GM08714 (cell line): ENCODE measurements around the gene SCLT1.

Experiments used
- H3K4me3 ChIP-seq: fragments of 200-500 bp; sonication (Bioruptor generic); 2 replicates; pipeline ENCODE4 v1.5.1; 2014; ENCODE audit warnings: mild to moderate bottlenecking, low read length, inconsistent platforms
- ZNF274 ChIP-seq: IDR thresholded peaks from 2 replicates; pipeline ENCODE4 v1.6.1; 2012; ENCODE audit warnings: mild to moderate bottlenecking, low read depth, low read length

Gene SCLT1

DNA sequence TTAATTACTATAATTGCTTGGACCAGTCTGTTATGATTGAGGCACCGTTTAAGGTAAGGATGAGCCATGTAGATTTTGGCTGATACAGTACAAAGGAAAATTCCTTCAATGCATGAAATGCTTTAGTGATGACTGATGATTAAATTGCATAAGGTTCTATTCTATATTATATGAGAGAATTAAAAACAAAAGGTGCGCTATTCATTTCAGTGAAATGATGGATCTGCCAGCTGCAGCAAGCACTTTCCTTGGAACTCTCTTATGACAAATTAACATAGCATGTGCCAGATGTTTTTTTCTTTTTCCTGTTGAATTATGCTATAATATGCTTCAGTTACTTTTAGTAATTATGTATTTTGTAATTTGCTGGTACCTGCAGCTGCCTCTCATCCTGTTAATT, 185.4 kb downstream of the SCLT1 start:
- TF ChIP-seq ZNF274: no peak
- no peak overlapping the region for H3K4me3 ChIP-seq

DNA sequence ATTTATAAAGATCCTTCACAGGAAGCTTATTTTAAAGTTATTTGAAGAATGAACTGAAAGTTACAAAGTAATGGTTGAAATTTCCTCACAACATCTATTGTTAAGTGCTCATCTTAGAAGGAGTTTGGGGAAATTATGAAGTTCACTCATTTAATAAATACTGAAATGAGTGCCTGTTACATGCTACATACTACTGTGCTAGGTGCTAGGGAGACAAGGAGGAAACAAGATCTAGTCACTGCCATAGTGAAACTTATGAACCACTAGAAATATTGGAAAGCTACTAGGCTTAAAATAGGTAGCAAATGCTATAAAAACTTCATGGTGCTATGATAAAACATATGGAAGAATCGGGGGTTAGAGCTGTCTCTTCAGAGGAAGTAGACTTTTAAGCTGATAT, 186.8 kb downstream of the SCLT1 start:
- no peak for TF ChIP-seq ZNF274

DNA sequence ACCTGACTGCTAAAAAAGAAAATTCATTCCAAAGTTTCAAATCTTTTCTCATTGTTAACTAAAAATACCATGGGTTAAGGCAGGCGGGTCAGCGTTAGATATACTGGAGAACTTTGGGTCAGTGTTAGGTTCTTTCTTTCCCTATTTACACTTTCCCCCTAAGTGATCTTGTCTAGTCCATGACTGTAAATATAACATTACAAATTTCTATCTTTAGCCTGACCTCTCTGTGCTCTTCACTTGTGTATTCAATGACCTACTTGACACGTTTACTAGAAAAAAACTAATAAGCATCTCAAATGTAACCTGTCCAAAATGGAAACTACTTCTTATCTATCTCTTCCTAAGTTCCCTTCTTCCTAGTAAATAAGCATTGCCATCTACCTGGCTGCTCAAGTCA, 188.5 kb downstream of the SCLT1 start:
- no peak for TF ChIP-seq ZNF274
- no peak overlapping the region for H3K4me3 ChIP-seq

More for the DNA sequence above, 186.8 kb downstream of the SCLT1 start:
- H3K4me3 ChIP-seq: no peak overlapping the region

DNA sequence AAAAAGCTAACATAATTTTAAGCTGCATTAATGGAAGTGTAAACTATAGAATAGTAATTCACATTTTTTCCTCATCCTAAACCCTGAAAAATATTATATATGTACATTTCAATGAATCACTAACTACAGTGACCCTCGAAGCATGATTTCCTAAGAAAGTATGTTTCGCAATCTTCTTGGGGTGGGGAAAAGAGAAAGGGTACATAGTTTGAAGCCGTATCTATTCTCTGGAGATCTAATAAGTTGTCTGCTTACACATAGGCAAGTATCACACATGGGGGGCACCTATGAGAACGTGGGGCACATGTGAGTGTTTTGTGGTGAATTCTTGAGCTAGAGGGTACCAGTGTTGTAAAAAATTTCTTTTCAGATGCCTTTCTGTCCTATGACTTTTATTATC, 212.7 kb downstream of the SCLT1 start:
- no peak for TF ChIP-seq ZNF274
- no peak overlapping the region for H3K4me3 ChIP-seq

DNA sequence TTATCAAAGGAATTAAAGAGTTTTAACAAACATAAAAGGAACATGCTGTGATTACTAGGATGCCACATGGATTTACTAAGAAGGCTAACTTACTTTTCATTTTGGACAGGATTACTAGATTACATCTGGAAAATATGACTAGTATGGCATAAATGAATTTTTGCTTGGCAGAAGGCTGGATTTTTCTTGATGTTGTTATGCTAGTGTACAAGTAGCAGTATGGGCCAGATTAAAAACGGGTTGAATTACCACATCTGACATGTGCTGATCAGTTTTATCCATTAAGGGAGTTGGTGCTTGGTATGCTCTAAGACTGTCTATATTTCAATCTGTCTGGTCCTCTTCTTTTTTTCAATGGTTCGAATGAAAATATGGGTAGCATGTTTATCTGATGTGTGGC, 213.4 kb downstream of the SCLT1 start:
- H3K4me3 ChIP-seq: no peak overlapping the region
- TF ChIP-seq ZNF274: no peak

DNA sequence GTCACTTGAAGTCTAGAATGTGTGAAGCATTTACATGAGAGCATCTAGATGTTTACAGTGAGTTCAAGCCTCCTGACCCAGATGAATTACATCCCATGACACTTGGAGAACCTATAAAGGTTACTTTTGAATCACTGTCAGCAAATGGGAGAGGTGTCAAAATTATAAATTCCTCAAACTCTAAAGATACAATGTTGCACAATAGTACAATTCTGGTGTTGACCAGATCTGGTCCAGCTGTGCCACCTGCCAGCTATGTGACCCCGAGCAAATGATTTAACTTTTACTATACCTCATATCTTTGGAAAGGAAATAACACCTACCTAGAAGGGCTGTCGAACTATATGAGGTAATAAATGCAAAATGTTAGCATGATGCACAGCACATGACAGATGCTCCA, 214.1 kb downstream of the SCLT1 start:
- no peak overlapping the region for H3K4me3 ChIP-seq
- TF ChIP-seq ZNF274: no peak

DNA sequence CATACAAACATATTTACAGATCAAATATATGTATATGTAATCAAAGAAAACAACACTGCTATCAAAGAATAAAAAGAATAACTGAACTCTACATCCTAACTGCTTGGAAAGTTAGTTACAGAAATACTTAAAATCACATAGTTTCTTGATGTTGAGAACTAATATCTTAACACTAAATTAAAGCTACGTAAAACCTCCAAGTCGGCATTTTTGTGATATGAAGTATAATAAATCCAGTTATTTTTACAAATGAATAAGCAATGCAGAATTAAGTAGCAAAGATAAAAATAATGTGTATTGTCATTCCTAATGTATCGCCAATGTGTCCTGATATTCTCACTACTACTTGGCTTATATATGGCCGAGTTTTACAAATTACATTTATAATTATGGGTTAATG, 215.4 kb downstream of the SCLT1 start:
- no peak for TF ChIP-seq ZNF274
- no peak overlapping the region for H3K4me3 ChIP-seq

DNA sequence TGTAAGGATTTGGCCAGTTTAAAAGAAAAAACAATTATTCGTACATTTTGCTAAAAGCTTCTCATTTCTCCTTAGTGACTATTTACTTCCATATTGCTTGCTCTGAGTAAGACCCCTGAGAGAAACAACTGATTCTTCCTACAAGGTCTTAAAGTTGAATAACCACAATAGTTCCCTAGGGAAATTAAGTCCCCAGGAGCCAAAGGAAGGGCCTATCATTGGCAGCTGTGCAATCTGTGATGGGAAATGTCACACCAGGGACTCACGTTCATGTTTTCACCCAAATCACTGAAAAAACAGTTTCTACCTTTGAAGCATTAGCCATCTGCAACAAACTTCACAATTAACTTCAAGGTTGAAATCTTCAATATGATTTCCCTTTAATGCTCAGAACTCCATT, 217.1 kb downstream of the SCLT1 start:
- H3K4me3 ChIP-seq: no peak overlapping the region
- no peak for TF ChIP-seq ZNF274

DNA sequence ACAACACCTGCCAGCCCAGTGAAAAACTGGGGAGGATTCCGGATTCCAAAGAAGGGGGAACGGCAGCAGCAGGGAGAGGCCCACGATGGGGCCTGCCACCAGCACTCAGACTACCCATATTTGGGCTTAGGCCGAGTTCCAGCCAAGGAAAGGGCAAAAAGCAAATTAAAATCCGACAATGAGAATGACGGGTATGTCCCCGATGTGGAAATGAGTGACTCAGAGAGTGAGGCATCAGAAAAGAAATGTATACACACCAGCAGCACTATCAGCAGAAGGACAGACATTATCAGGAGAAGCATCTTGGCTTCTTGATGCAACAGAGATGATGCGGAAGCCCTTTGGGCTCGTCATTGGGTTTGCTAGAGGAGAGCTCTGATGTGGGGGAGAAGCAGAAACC, 221.4 kb downstream of the SCLT1 start:
- TF ChIP-seq ZNF274: no peak

DNA sequence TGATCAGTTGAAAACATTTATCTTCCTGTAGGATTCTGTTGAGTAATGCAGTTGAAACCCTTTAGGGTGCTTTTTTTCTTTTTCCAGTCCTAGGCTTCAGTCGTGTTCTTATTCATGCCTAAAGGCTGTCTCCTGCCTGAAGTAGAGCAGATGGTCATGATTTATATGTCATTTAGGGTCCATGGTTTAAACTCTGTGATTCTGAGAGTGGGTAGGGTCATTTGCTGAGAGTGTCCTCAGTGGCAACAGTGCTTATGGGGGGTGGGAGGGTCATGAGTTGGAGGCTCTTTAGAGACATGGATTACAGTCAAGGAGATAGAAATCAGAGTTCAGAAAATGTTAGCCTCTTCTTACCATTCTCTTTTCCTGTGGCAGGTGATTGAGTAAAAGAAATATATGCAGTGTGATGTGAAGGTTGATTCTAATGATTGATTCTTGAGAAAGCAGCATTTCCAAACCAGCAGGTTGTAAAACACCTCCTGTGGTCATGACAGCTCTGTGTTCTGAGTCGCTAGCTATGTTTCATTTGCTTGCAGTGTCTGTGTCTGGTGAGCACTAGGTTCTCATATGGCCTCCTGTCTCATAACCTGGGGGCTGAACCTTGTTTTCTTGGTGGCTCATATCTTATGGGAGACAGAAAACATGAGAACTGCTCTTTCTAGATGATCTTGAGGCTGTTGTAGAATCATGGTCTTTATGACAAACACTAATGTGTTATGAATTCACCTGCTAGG, 223.4 kb downstream of the SCLT1 start:
- no peak overlapping the region for H3K4me3 ChIP-seq
- TF ChIP-seq ZNF274: no peak

More for the DNA sequence above, 221.4 kb downstream of the SCLT1 start:
- H3K4me3 ChIP-seq: no peak overlapping the region

DNA sequence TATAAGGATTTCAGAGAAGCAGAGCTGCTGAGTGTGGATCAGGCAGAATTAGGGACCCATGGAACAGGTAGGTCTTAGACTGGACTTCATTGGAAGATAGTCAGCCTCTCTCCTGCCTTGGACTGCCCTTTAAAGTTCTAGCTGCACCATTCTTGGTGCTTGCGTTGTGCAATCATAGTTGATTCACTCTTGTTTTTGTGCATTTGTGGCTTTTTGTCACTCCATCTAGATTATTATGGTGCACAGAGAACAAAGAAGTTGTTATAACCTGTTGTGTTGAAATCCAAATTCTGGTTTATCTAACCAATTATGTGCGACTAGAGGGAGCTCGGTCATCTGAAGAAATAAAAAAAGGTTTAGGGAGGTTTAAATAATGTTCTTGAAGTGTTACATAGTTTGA, 224.6 kb downstream of the SCLT1 start:
- H3K4me3 ChIP-seq: no peak overlapping the region
- no peak for TF ChIP-seq ZNF274

DNA sequence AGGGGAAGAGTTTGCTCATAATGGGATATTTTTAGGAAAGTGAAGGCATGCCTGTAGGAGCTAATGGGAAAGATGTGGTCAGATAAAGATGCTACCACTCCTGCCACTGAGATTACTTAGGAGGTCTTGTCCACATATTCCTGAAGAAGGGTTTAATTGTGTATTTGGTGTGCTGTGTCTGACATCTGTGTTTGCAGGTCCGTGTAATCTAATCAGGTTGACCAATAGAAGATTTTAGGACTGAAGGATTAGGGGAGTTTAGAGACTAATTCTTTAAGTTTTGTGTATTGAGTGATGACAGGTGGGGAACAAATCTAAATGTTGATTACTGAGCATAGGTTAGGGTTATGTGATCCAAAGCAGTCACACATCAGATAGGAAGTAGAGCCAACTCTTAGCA, 226.6 kb downstream of the SCLT1 start:
- H3K4me3 ChIP-seq: no peak overlapping the region
- TF ChIP-seq ZNF274: no peak

DNA sequence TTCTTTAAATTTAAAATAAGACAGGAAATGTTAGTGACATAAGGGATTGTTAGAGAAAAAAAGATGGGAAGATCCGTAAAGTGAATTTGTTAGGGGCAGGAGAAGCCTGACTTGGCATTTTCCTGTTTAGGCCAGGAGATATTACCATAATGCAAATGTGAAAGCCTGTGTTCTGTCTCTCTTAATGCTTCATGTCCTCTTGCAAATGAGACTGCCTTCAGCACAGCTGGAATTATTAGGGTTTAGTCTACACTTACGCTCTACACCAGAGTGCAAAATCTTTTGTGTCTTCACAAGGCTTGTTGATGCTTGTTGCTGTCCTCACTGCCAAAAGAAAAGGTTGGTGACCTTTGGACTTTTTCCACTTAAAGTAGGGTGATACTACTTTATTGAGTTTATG, 227.1 kb downstream of the SCLT1 start:
- no peak overlapping the region for H3K4me3 ChIP-seq
- TF ChIP-seq ZNF274: no peak

DNA sequence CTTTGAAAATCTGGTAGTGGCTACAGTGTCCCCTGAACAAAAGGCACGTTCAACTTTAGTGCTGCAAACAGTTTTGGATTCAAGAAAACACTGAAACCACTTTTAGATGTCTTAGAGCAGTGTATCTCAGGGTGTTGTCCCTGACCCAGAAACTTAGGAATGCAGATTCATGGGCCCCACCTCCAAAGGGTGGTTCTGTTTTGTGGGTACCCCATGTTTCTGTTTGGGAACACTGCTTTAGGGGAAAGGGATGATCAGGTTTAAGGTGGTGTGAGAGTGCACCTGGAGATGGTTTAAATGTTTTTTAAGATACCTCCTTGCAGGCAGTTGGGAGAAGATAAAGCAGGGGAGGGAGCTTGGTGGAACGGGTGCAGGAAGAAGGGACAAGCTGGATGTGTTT, 228.2 kb downstream of the SCLT1 start:
- no peak overlapping the region for H3K4me3 ChIP-seq
- no peak for TF ChIP-seq ZNF274

DNA sequence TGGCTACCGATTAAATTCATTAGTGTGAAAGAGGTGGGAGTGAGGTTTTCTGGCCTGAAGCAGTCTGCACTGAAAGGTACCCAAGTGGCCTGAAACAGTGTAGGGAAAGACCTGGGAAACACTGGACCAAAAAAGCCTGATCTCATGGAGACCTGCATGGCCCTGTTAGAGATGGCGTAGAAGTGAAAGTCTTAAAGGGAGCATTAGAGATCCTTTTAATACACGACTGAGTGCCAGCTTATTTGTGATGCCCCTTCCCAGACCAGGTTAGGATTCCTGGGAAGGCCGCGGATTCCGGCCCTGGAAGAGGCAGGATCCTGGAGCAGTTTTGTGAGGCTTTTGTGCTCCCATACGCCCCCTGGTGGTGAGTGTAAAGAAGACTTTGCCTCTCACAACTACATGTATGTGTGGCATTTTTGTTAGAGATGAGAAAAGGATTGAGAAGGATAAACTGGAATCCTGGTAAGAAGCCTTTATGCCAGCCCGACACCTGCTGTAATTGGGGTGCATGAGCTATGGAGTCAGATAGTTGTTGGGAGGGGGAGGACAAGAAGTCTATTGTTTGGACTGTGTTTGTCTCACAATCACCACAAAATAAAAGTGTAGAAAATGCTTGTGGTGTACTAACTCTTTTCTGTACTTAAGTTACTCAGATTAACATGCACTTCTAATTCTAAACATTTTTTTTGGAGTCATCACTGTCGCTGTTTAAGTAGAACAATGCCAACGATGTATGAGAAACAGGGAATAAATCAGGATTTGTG, 229.8 kb downstream of the SCLT1 start:
- TF ChIP-seq ZNF274: no peak
- no peak overlapping the region for H3K4me3 ChIP-seq
